GM12874 (cell line): ENCODE data around the gene KYNU.

Source experiments
- CTCF ChIP-seq: IDR thresholded peaks from 2 replicates; pipeline ENCODE4 v1.5.1; 2011; ENCODE audit warnings: low read depth, mild to moderate bottlenecking, control low read depth, low read length, moderate library complexity; ENCODE audit not compliant: insufficient read depth

KYNU gene

GRCh38 chr2:142974288-142975024, 97.0 kb downstream of the KYNU start:
- no peak for TF ChIP-seq CTCF

- no peak for TF ChIP-seq CTCF
Observed at GRCh38 chr2:142975239-142975638, 97.8 kb downstream of the KYNU start.

- TF ChIP-seq CTCF, result 0 out of 2 replicates have a peak, but pooled peaks have one; percentile 12
Observed at GRCh38 chr2:142980246-142981068, 103.0 kb downstream of the KYNU start.

- no peak for TF ChIP-seq CTCF
Observed at GRCh38 chr2:142981069-142981378, 103.6 kb downstream of the KYNU start.

GRCh38 chr2:142981756-142982155, 104.3 kb downstream of the KYNU start:
- no peak for TF ChIP-seq CTCF

GRCh38 chr2:142983174-142983573, 105.7 kb downstream of the KYNU start:
- TF ChIP-seq CTCF, result no peak

- TF ChIP-seq CTCF, result no peak
Observed at GRCh38 chr2:142984657-142985056, 107.2 kb downstream of the KYNU start.
